Suppressor macrophage (primary cell): ENCODE measurements around the gene ISG15.
A peak's percentile ranks its signal among the peaks of the same experiment; 100 is the strongest.

ENCODE experiments used
- DNase-seq, 4 experiments: peaks; one replicate each; pipeline ENCODE4 v3.0.0-alpha.2; 2020 to 2022

The ISG15 gene

GRCh38 chr1:1061682-1062345 lies 48.5 kb downstream of the ISG15 start:
- DNase-seq: peak in 2 of 4 experiments; percentile 29 to 34

GRCh38 chr1:1062348-1063163 lies 49.3 kb downstream of the ISG15 start:
- DNase-seq: peak in 2 of 4 experiments; percentile 19 to 30

- DNase-seq: no peak
Measured at GRCh38 chr1:1063261-1063944, 50.1 kb downstream of the ISG15 start.
